Immature natural killer cell (primary cell): ENCODE results near the gene NDUFB6. TPM values are rescaled to one million over a fixed set of nuclear protein-coding genes. Genes with fewer than 3 reads are reported as not detected.
"Not testable (repeated sequence)": the region's sequence is repeated elsewhere in the genome, so short reads cannot be mapped to it uniquely, and the experiment has no call there.

Experiments used
- DNase-seq, 3 donors: peaks; one replicate each; pipeline ENCODE4 v3.0.0; 2022; ENCODE audit warnings: mixed read lengths in 1 of 3
- H3K27ac Mint-ChIP-seq, 6 donors: one replicate each; pipeline ENCODE4 v1.8.0; 2020; ENCODE audit warnings: mixed read lengths in 6 of 6, mild to moderate bottlenecking in 5 of 6, inconsistent platforms in 4 of 6, moderate library complexity in 3 of 6
- H3K27me3 Mint-ChIP-seq, 3 donors: one replicate each; pipeline ENCODE4 v1.8.0; 2020 to 2021; ENCODE audit warnings: low read depth in 3 of 3, mild to moderate bottlenecking in 3 of 3, mixed read lengths in 3 of 3, moderate library complexity in 3 of 3, inconsistent platforms in 1 of 3
- H3K36me3 Mint-ChIP-seq, 3 donors: one replicate each; pipeline ENCODE4 v1.8.0; 2020; ENCODE audit warnings: mixed read lengths in 3 of 3, inconsistent platforms in 2 of 3, mild to moderate bottlenecking in 2 of 3
- H3K4me1 Mint-ChIP-seq, 2 donors: one replicate each; pipeline ENCODE4 v1.8.0; 2020; ENCODE audit warnings: inconsistent platforms in 2 of 2, mild to moderate bottlenecking in 2 of 2, mixed read lengths in 2 of 2, moderate library complexity in 1 of 2
- H3K4me3 Mint-ChIP-seq, 5 donors: one replicate each; pipeline ENCODE4 v1.8.0; 2020; ENCODE audit warnings: mild to moderate bottlenecking in 5 of 5, mixed read lengths in 5 of 5, inconsistent platforms in 3 of 5, moderate library complexity in 3 of 5
- H3K9me3 Mint-ChIP-seq, 6 donors: one replicate each; pipeline ENCODE4 v1.8.0; 2020; ENCODE audit warnings: mild to moderate bottlenecking in 6 of 6, mixed read lengths in 6 of 6, inconsistent platforms in 4 of 6, moderate library complexity in 3 of 6
- polyA plus RNA-seq, 3 donors: library from polyadenylated mRNA; unstranded; fragments of 300-500 nt; fragmentation: Illumina TruSeq; gene quantifications; one replicate each; pipeline ENCODE4 v1.2.3, GENCODE V29; 2021

The NDUFB6 gene
- polyA plus RNA-seq, 3 donors from 2014 or later, result 80.8 to 110 (median 84.9) TPM

DNA sequence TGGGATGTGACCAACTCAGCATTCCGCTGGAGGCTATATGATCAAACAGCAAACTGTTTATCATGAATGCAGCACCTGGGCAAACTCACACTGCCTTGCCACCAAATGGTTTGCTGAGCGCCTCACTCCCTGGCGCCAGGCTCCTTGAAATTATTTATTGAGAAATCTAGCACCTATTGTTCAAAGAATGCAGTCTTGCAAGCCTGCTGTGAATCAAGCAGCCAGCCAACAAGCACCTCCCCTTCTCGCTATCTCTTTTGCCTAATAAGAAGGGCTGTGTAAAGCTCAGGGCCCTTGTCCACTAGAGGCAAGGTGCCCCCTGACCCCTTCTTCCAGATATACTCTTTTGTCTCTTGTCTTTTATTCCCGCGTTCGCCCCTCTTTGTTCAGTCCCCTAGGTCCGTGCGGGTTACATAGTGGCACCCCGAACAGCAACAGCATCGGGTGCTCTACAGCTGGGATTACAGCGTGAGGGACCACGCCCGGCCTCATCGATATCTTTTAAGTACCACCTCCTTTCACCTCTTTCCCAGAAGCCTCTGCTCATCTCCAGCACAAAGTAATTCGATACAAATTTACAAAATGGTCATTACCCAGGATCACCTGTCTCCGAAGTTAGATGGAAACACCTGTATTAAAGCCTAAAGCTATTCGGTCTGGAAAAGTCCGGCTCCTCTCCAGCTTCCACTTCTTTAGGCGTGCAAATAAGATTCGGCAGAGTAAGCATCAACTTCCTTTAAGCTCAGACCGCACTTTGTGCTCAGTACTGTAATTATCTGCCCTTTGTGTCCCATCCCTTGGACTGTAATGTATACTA, 47.9 kb downstream of the NDUFB6 start:
- Mint-ChIP-seq H3K36me3 (peaks cover 0 to 7% (median 5%) of the 10 kb centered on the region in 3 donors), H3K27me3 (peaks cover 4 to 5% (median 4%) of the 10 kb centered on the region in 3 donors), H3K4me1 (peaks cover 59 to 71% of the 10 kb centered on the region in 2 donors), H3K9me3 (peaks cover 0 to 1% (median 0%) of the 10 kb centered on the region in 6 donors), H3K4me3 (peak overlapping the region; percentile 95 to 99 (median 99)), H3K27ac (peak overlapping the region; percentile 96 to 99 (median 96))
- DNase-seq, result peak; percentile 8 to 12 (median 11)

DNA sequence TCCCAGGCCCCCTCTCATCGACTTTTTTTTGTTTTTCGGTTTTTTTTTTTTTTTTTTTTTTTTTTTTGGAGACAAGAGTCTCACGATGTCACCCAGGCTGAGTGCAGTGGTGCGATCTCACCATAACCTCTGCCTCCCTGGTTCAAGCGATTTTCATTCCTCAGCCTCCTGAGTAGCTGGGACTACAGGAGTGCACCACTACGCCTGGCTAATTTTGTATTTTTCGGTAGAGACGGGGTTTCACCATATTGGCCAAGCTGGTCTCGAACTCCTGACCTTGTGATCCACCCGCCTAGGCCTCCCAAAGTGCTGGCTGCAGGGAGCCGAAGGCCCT, 48.4 kb downstream of the NDUFB6 start:
- Mint-ChIP-seq H3K27ac (peak overlapping the region; percentile 68 to 97 (median 96)), H3K4me1 (peaks cover 59 to 72% of the 10 kb centered on the region in 2 donors), H3K4me3 (peak overlapping the region; percentile 95 to 99 (median 99))
- H3K36me3 Mint-ChIP-seq, H3K9me3 Mint-ChIP-seq, H3K27me3 Mint-ChIP-seq: not testable (repeated sequence)
- DNase-seq, result peak in 1 of 3 donors; percentile 7

DNA sequence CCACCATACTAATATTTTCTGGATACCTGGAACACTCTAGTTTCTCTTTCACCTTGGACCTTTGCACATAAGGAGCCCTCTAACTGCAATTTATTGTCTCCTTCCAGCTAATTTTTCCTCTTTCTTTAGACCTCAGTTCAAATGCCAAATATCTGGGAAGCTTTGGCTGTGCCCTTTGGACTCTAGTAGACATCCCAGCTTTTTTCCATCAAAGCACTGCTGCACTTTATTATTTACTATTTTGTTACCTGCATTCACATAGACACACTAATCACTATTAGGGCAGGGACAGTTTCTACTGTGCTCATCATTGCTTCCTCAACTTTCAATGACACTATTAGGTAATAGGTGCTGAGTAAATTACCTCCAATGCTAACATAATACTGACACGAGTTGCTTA, 49.0 kb downstream of the NDUFB6 start:
- no peak for DNase-seq
- H3K4me3 Mint-ChIP-seq, result peak overlapping the region; percentile 95 to 99 (median 99)
- peak overlapping the region; percentile 68 to 97 (median 82) for H3K27ac Mint-ChIP-seq
- H3K36me3 Mint-ChIP-seq, result peaks cover 0 to 7% (median 5%) of the 10 kb centered on the region in 3 donors
- H3K27me3 Mint-ChIP-seq, result peaks cover 4 to 5% (median 4%) of the 10 kb centered on the region in 3 donors
- peaks cover 0 to 1% (median 0%) of the 10 kb centered on the region in 6 donors for H3K9me3 Mint-ChIP-seq
- peaks cover 59 to 72% of the 10 kb centered on the region in 2 donors for H3K4me1 Mint-ChIP-seq

DNA sequence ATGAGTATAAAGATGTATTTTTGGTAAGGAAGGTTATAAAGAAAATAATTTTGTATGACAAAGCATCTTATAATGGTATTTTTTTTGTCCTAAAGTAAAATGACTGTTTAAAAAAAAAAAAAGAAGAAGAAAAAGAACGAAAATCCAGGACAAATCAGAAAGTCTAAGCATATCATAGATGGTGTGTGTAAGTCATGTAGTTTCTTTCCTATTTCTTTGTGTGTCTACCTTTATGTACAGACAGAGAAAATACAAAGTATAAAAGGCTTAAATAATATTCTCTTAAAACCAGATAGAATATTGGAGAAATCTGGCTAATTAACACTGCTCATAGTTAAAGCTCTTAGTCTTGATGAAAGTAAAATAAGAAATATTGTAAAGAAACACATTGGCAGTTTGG, 54.7 kb downstream of the NDUFB6 start:
- Mint-ChIP-seq H3K36me3 (peaks cover 8 to 11% (median 11%) of the 10 kb centered on the region in 3 donors), H3K4me1 (peaks cover 42 to 83% of the 10 kb centered on the region in 2 donors), H3K27me3 (no peaks in the 10 kb centered on the region), H3K4me3 (no peak overlapping the region), H3K27ac (no peak overlapping the region), H3K9me3 (peaks cover 0 to under 1% (median 0%) of the 10 kb centered on the region in 6 donors)
- DNase-seq, result no peak

DNA sequence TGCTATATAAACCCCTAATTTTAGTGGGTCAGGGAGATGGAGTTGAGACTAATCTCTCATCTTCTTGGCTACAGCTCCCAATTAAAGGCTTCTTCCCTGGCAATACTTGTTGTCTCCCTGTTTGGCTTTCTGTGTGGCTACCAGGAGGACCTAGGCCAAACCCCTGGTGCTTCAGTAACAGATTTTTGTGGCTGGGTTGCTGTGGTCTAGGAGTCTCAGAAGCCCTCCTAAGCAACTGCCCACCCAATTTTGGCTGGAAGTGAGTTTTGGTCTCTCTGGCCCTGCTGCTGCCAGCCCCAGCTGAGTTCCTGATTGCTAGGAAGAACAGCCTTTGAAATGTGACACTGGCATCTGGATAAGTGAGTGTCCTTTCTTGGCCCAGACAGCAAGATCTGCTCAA, 56.7 kb downstream of the NDUFB6 start:
- Mint-ChIP-seq H3K4me1 (peaks cover 42 to 81% of the 10 kb centered on the region in 2 donors), H3K27me3 (peaks cover 0 to 2% (median 0%) of the 10 kb centered on the region in 3 donors), H3K27ac (peak overlapping the region in 2 of 6 donors; percentile 28 to 31), H3K36me3 (peaks cover 8 to 11% (median 10%) of the 10 kb centered on the region in 3 donors), H3K4me3 (no peak overlapping the region), H3K9me3 (no peaks in the 10 kb centered on the region)
- DNase-seq, result no peak

DNA sequence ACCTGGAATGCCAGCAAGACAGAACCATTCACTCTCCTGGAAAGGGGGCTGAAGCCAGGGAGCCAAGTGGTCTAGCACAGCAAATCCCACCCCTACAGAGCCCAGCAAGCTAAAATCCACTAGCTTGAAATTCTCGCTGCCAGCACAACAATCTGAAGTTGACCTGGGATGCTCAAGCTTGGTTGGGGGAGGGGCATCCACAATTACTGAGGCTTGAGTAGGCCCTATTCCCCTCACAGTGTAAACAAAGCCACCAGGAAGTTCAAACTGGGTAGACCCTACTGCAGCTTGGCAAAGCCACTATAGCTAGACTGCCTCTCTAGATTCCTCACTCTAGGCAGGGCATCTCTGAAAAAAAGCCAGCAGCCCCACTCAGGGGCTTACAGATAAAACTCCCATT, 64.2 kb downstream of the NDUFB6 start:
- Mint-ChIP-seq H3K4me1 (peaks cover 49 to 72% of the 10 kb centered on the region in 2 donors), H3K27me3 (peaks cover 0 to 2% (median 0%) of the 10 kb centered on the region in 3 donors), H3K36me3 (peaks cover under 1 to 4% (median 4%) of the 10 kb centered on the region in 3 donors), H3K4me3 (no peak overlapping the region), H3K9me3 (no peaks in the 10 kb centered on the region), H3K27ac (no peak overlapping the region)
- no peak for DNase-seq

DNA sequence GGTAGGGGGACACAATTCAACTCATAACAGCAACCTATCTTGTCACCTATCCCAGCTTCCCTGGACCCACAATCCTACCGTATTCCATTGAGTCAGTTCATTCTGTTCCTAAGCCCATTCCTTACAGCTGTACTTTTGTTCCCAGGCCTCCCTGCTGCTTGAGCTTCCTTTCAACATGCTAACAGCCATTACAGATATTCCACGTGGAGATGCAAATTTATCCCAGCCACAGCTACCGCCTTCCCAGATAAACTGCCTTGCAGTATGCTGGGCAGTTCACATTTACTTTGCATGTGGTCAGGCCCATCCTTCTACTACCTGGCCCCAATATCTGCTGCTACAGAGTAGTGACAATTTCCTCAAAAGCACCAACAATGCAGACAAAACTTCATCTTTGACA, 70.0 kb downstream of the NDUFB6 start:
- no peak for DNase-seq
- Mint-ChIP-seq H3K36me3 (peaks cover 4 to 18% (median 12%) of the 10 kb centered on the region in 3 donors), H3K4me1 (peaks cover 22 to 54% of the 10 kb centered on the region in 2 donors), H3K9me3 (no peaks in the 10 kb centered on the region), H3K27me3 (no peaks in the 10 kb centered on the region), H3K4me3 (no peak overlapping the region), H3K27ac (peak overlapping the region in 2 of 6 donors; percentile 4 to 76)

Other genes with a start within 250 kb of the NDUFB6 start
- 10 to 100 TPM in 2 of 3 donors, 1 to 10 TPM in 1; 6.2 to 16.3 (median 11.8) TPM for gene ACO1, start 188.5 kb downstream of the NDUFB6 start, polyA plus RNA-seq
- gene RIGI, start 47.0 kb downstream of the NDUFB6 start, polyA plus RNA-seq, result 10 to 100 TPM; 14.3 to 20.9 (median 14.9) TPM
- 100 to 1,000 TPM in 1 of 3 donors, 10 to 100 TPM in 2; 37.2 to 122 (median 72.6) TPM for gene SMIM27, start 20.8 kb downstream of the NDUFB6 start, polyA plus RNA-seq
- 10 to 100 TPM; 13.9 to 28.4 (median 22.4) TPM for gene TOPORS, start 20.6 kb downstream of the NDUFB6 start, polyA plus RNA-seq
- gene TAF1L, start 62.5 kb upstream of the NDUFB6 start, polyA plus RNA-seq, result not detected
- gene TMEM215, start 210.4 kb upstream of the NDUFB6 start, polyA plus RNA-seq, result not detected